ENCODE measurements around the gene RPRD1A. TPM values are rescaled to one million over a fixed set of nuclear protein-coding genes. Genes with fewer than 3 reads are reported as not detected.

RPRD1A gene
- total RNA-seq, 1 experiment from 2014 or later = 80.7 TPM

DNA sequence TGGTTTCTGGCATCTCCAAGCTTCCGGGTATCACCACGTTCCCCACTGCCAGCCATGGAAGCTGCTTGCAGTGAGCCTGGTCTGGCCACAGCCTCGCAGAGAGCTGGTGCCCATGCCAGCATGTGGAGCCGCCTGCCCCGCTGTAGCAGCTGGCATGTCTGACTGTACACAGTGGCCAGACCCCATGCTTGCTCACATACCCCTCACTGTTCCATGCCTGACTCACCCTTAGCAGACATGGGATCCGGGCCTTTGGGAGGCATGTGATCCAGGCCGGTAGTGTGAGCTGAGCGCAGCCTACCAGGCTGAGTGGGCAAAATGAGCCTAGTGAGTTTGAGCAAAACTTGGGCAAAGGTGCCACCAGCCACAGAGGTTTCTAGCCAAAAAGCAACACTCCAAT, 18.8 kb upstream of the RPRD1A start:
- CTCF ChIA-PET = interaction anchor here (2.0 kb wide), 1 partner anchor 10 kb away, joined by 8 read pairs; no protein-coding TSS in a partner anchor
- DNase-seq (ENCODE audit: low read depth, low spot score) = no peak
- Histone ChIP-seq H3K9me2 (ENCODE audit: insufficient read depth) (no peaks in the 10 kb centered on the region), H3K4me3 (replicated peaks in 1 of 2; ENCODE audit: low read depth in 1 of 2, low read length in 2 of 2) (no peak overlapping the region), H3K9me3 (ENCODE audit: control insufficient read depth in 1 of 2, insufficient read depth in 1 of 2, low read depth in 1 of 2, low read length in 2 of 2) (no peaks in the 10 kb centered on the region), H2AFZ (ENCODE audit: low read depth, low read length, poor library complexity, severe bottlenecking) (no peak overlapping the region), H3K9ac (ENCODE audit: low read length) (no peak overlapping the region), H3K36me3 (ENCODE audit: control insufficient read depth in 1 of 2, insufficient read depth in 2 of 2, low read length in 2 of 2) (no peaks in the 10 kb centered on the region), H3K27ac (ENCODE audit: low read depth, low read length) (no peak overlapping the region), H4K20me1 (ENCODE audit: insufficient read depth) (no peaks in the 10 kb centered on the region), H3K79me2 (ENCODE audit: insufficient read depth, low read length) (no peaks in the 10 kb centered on the region), H3K27me3 (ENCODE audit: insufficient read depth, low read length) (no peaks in the 10 kb centered on the region), H3K4me1 (ENCODE audit: control insufficient read depth in 1 of 2, insufficient read depth in 2 of 2, low read length in 2 of 2) (no peaks in the 10 kb centered on the region), H3K4me2 (ENCODE audit: low read length) (no peak overlapping the region)
- no peak for ATAC-seq
- intact Hi-C loops (cut with micrococcal nuclease) = no loop called here
- no TSS peak for BruUV-seq (replicated peaks)
- RAD21 ChIA-PET (ENCODE audit: low non-redundant PET in 1 of 2, low total read pairs in 2 of 2, uncharacterized antibody in 2 of 2, unreplicated experiment in 2 of 2) = no interaction called here
- POLR2A ChIA-PET = no interaction called here
- TF ChIP-seq TCF7L2 (IDR thresholded peaks at IDR 0.05; ENCODE audit: borderline replicate concordance, extremely low read depth, insufficient read depth, insufficient read length) (no peak), SRF (IDR thresholded peaks at IDR 0.05; ENCODE audit: low read depth) (no peak), EZH2phosphoT487 (IDR thresholded peaks at IDR 0.05; ENCODE audit: borderline replicate concordance) (no peak), POLR2A (IDR thresholded peaks at IDR 0.05; ENCODE audit: borderline replicate concordance, extremely low read depth, insufficient read depth, insufficient read length) (no peak), CBX3 (IDR thresholded peaks at IDR 0.05; ENCODE audit: low read depth) (no peak), ZNF274 (IDR thresholded peaks at IDR 0.05; ENCODE audit: low read depth, low read length) (no peak)
- TF ChIP-seq, protein P1, sequence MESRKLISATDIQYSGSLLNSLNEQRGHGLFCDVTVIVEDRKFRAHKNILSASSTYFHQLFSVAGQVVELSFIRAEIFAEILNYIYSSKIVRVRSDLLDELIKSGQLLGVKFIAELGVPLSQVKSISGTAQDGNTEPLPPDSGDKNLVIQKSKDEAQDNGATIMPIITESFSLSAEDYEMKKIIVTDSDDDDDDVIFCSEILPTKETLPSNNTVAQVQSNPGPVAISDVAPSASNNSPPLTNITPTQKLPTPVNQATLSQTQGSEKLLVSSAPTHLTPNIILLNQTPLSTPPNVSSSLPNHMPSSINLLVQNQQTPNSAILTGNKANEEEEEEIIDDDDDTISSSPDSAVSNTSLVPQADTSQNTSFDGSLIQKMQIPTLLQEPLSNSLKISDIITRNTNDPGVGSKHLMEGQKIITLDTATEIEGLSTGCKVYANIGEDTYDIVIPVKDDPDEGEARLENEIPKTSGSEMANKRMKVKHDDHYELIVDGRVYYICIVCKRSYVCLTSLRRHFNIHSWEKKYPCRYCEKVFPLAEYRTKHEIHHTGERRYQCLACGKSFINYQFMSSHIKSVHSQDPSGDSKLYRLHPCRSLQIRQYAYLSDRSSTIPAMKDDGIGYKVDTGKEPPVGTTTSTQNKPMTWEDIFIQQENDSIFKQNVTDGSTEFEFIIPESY (IDR thresholded peaks at IDR 0.05; ENCODE audit: extremely low read depth, insufficient replicate concordance, low read length) = no peak
- TF ChIP-seq, protein P2, sequence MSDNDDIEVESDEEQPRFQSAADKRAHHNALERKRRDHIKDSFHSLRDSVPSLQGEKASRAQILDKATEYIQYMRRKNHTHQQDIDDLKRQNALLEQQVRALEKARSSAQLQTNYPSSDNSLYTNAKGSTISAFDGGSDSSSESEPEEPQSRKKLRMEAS (IDR thresholded peaks at IDR 0.05) = no peak
- TF ChIP-seq, protein P3, sequence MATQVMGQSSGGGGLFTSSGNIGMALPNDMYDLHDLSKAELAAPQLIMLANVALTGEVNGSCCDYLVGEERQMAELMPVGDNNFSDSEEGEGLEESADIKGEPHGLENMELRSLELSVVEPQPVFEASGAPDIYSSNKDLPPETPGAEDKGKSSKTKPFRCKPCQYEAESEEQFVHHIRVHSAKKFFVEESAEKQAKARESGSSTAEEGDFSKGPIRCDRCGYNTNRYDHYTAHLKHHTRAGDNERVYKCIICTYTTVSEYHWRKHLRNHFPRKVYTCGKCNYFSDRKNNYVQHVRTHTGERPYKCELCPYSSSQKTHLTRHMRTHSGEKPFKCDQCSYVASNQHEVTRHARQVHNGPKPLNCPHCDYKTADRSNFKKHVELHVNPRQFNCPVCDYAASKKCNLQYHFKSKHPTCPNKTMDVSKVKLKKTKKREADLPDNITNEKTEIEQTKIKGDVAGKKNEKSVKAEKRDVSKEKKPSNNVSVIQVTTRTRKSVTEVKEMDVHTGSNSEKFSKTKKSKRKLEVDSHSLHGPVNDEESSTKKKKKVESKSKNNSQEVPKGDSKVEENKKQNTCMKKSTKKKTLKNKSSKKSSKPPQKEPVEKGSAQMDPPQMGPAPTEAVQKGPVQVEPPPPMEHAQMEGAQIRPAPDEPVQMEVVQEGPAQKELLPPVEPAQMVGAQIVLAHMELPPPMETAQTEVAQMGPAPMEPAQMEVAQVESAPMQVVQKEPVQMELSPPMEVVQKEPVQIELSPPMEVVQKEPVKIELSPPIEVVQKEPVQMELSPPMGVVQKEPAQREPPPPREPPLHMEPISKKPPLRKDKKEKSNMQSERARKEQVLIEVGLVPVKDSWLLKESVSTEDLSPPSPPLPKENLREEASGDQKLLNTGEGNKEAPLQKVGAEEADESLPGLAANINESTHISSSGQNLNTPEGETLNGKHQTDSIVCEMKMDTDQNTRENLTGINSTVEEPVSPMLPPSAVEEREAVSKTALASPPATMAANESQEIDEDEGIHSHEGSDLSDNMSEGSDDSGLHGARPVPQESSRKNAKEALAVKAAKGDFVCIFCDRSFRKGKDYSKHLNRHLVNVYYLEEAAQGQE (IDR thresholded peaks at IDR 0.05; ENCODE audit: low read depth) = no peak
- TF ChIP-seq, protein P4, sequence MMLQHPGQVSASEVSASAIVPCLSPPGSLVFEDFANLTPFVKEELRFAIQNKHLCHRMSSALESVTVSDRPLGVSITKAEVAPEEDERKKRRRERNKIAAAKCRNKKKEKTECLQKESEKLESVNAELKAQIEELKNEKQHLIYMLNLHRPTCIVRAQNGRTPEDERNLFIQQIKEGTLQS (IDR thresholded peaks at IDR 0.05) = no peak

Data from HCT116 (cell line).